ENCODE data around the gene SECTM1.
"Not testable (repeated sequence)": the region's sequence is repeated elsewhere in the genome, so short reads cannot be mapped to it uniquely, and the experiment has no call there.

The SECTM1 gene

DNA sequence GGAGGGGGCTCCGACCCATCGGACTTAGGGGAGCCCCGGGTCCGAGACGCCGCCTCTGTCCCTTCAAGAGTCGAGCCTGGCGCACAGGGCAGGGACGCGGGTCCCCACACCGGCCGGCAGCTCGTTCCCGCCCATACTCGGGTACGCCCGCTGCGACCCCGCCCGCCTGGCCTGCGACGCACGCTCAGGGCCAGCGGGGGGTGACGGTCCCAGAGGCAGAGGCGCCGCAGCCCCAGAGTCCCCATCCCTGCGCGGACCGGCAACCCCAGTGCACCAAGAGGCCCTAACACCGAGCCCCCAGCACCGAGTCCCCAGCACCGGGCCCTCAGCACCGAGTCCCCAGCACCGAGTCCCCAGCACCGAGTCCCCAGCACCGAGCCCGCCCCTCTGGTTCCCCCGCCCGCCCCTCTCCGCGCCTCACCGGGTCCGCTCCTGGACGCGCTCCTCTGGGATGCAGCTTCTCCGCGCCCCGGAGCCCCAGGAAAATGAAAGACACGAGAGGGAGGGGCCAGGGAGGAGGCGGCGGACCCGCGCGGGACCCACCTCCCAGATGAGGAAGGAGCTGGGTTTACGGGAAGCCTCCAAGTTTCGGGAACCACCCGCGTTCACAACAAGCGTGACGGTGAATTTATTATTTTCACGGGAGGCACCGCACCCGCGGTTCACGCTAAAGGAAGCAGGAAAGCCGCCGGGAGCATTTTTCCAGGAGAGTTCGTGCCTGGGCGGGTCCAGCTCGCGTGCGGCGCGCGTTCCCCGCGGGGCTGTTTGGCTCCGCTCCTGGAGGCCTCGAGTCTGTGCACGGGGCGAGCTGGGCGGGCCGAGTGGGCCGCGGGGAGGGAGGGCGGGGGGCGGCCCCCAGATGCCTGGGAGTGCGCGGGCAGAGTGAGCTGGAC is at the start of gene SECTM1:
Gene SECTM1 (minus strand): TSS at position 488 of the 893 bp plus-strand sequence. CDS start 6,526 bp downstream, outside the sequence.
- peak; percentile 83 for DNase-seq

DNA sequence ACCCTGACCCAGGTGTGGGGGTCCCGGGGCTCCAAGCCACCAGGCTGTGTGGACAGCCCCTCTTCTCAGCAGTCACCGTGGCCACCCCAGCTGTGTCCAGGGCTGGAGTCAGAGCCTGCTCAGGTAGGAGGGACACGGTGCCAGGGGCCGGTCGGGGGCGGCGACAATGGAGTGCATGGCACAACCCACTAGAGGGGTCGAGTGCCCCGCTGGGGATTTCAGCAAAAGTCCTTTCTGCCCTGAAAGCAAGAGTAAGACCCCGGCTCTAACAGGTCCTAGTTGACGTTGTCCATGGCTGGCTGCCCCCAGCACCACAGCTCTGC is 49.3 kb upstream of the SECTM1 start:
- no peak for DNase-seq

DNA sequence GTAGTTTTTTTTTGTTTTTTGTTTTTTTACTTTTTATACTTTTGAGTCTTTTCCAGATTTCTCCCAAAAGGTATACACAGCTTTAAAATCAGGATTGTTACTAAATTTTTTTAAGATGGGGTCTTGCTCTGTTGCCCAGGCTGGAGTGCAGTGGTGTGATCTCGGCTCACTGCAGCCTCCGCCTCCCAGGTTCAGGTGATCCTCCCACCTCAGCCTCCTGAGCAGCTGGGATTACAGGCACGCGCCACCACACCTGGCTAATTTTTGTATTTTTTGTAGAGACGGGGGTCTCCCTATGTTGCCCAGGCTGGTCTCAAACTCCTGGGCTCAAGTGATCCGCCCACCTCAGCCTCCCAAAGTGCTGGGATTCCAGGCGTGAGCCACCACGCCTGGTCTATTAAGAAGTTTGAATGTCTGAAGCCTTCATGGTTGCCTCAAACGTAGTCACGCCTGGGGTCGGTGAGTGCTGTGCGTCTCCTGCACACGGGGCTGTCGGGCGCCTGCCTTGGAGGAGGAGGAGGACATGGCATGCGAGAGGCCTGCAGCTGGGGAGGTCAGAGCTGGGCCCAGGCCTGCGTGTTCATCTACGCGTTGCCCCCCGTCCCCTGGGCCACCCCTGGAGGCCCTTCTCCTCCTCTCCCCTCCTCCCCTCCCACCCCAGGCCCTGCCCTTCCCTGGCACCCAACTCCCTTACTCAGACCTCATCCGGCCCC is 48.8 kb upstream of the SECTM1 start:
- DNase-seq: not testable (repeated sequence)

DNA sequence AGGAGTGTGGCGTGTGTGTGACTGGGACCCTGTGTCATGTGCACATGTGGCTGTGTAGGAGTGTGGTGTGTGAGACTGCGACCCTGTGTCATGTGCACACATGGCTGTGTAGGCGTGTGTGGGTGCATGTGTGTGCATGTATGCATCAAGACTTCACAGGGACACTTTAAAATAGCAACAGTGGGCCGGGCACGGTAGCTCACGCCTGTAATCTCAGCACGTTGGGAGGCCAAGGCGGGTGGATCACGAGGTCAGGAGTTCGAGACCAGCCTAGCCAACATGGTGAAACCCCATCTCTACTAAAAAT is 48.1 kb upstream of the SECTM1 start:
- DNase-seq: peak; percentile 3

DNA sequence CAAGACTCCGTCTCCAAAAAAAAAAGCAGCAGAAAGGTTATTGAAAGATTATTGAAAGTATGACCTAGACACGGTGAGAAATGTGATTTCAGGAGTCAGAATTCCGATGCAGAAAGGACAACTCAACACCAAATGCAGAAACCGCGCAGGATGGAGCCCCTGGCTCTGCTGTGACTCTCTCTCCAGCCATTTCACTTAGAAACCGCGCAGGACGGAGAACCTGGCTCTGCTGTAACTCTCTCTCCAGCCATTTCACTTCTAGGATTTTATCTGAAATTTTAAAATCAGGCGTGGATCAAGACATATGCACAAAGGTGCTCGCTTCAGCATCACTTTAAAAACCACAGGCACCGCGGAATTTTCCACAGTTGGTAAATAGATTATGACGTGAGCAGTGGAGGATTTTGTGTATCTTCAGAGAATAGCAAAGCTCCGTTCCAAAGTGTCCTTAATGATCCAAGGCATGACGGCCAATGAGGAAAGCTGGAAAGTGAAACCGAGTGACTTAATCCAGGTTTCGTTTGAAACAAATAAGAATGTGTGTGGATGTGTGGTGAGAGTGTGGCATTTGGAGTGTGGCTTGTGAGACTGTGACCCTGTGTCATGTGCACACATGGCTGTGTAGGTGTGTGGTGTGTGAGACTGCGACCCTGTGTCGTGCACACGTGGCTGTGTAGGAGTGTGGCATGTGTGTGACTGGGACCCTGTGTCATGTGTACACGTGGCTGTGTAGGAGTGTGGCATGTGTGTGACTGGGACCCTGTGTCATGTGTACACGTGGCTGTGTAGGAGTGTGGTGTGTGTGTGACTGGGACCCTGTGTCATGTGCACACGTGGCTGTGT is 47.5 kb upstream of the SECTM1 start:
- DNase-seq: no peak

DNA sequence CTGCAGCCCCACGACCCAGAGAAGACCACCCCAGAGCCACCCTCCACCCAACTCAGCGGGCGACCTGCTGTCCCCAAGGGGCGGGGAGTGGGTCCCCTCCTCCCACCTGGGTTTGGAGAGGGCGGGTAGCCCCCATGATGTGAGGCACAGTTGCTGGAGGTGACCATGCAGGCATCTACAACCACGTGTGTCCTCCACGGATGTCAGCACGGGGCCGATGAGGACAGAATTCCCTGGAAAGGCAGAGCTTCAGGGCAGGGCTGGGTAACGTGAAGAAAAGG is 45.1 kb upstream of the SECTM1 start:
- DNase-seq: no peak

DNA sequence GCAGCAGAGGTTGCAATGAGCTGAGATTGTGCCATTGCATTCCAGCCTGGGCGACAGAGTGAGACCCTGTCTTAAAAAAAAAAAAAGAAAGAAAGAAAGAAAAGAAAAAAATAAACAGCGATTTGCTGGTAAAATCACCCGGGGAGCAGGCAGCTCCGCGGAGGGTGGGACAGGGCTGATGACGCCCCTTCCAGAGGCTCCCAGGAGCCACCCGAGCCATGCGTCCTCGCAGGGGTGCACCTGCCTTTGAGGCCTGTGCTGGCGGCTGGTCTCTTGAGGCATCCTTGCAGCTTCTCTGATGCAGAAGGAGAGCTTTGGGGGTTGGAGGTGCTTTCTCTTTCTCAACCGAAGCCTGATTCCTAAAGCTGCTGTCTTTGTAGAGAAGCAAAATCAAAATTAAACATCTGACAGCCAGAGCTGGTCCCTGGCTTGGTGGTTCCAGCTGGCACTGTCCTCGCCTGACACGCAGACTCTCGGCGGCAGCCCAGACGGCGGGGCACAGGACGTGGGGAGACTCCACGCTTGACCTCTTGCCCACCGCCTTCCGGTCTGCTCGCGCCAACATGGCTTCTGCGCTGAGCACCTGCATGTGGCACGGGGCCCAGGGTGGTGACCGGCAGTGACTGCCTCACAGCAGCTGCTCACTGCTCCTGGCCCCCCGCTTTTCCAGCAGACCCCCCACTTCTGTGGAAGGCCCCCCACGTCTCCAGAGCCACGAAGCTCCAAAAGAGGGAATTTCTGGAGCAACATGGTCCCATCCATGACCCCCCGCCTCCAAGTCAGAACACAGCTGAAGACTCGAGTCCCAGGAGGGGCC is 44.6 kb upstream of the SECTM1 start:
- no peak for DNase-seq

DNA sequence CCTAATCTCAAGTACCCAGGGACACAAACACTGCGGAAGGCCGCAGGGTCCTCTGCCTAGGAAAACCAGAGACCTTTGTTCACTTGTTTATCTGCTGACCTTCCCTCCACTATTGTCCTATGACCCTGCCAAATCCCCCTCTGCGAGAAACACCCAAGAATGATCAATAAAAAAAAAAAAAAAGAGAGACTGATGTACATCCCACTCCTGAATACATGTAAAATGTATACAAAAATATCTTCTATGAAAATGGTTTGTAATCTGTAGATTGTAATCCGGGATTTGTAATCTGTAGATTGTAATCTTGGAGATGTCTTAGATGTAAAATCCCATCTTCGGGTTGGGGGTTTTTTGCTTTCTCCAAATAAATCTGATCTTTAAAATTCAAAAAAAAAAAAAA is 43.7 kb upstream of the SECTM1 start:
- not testable (repeated sequence) for DNase-seq

DNA sequence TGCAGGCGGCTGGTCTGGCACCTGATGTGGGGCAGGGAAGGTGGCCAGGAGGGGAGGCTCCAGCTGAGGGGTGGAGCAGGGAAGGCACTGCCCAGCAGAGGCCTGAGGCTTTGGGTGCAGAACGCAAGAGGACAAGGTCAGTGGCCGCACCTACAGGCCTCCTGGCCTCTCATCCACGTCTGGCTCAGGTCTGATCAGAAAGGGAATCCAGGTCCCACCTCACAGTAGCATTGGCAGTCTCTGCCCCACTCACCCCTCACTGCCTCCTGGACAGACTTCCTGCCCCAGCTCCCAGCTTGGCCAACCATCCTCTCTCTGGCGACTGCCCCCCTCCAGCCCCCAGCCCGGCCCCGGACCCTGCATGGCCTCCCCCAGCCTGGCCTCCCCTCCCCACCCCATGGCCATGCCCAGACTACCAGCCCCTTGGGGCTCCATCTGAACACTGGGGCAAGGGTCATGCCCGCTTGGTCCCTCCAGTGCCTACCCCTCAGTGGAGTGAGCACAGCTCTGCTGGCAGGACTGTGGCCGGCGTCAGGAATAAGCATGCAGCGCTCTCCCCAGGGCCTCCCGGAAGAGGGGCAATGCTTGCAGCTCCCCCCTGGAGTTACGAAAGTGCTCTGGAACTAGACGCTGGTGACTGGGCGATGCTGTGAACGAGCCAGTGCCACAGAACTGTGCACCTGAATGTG is 42.6 kb upstream of the SECTM1 start:
- DNase-seq: no peak

DNA sequence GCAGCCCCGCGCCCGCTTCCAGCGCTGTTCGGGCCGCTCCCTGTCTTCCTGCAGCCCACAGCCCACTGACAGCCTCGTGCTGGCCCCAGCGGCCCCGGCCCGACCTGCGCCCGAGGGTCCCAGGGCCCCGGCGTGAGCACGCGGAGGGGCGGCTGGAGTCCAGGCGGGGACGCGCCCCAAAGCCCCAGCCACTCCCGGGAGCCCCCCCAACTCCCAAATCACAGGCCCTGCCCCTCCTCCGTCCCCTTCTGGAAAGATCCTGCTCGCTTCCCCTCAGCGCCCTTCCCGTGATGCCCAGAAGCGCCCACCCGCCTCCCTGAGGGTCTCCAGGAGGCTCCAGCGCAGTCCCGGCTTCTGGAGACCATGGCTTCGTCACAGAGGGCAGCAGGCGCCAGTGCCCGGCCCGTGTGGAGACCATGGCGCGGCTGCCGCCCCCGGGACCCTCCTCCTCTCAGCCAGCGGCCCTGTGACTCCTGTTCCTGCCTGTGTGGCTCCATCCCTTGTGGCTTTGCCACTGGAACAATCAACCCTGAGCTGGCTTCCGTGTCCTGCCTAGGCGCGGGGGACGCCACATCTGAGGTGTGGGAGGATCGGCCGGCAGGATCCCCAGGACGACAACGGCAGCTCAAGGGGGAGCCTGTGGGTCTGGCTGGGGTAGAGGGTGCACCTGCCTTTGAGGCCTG is 41.9 kb upstream of the SECTM1 start:
- no peak for DNase-seq

DNA sequence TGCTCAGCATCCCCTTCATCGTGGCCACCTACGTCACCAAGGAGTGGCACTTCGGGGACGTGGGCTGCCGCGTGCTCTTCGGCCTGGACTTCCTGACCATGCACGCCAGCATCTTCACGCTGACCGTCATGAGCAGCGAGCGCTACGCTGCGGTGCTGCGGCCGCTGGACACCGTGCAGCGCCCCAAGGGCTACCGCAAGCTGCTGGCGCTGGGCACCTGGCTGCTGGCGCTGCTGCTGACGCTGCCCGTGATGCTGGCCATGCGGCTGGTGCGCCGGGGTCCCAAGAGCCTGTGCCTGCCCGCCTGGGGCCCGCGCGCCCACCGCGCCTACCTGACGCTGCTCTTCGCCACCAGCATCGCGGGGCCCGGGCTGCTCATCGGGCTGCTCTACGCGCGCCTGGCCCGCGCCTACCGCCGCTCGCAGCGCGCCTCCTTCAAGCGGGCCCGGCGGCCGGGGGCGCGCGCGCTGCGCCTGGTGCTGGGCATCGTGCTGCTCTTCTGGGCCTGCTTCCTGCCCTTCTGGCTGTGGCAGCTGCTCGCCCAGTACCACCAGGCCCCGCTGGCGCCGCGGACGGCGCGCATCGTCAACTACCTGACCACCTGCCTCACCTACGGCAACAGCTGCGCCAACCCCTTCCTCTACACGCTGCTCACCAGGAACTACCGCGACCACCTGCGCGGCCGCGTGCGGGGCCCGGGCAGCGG is 41.2 kb upstream of the SECTM1 start:
- DNase-seq: no peak

DNA sequence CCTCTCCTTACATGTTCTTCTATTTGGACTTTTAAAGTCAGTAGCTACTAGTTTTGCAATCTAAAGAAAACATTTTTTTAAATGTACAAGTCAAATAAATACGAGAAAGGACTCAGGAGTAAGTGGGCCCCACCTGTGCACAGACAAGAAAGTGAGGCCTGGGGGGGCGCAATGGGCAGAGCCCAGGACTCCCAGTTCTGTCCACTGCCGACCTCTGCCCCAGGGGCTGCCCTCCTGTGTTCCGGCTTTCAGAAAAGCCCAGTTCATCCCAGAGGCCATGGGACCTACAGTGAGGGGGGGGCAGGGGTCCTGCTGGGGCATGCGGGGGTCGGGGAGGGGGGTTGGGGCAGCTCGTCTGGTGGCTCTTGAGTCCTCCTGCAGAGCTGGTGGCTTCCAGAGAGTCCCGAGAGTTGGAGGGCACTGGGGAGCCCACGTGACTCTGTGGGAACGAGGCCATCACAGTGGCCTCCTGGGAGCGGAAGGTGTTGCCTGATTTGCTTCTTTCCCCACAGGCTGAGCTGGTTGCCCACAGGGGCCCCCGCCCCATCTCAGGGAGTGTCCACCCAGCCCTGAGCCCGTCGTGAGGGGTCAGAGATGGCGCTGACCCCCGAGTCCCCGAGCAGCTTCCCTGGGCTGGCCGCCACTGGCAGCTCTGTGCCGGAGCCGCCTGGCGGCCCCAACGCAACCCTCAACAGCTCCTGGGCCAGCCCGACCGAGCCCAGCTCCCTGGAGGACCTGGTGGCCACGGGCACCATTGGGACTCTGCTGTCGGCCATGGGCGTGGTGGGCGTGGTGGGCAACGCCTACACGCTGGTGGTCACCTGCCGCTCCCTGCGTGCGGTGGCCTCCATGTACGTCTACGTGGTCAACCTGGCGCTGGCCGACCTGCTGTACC is 40.4 kb upstream of the SECTM1 start:
- no peak for DNase-seq

DNA sequence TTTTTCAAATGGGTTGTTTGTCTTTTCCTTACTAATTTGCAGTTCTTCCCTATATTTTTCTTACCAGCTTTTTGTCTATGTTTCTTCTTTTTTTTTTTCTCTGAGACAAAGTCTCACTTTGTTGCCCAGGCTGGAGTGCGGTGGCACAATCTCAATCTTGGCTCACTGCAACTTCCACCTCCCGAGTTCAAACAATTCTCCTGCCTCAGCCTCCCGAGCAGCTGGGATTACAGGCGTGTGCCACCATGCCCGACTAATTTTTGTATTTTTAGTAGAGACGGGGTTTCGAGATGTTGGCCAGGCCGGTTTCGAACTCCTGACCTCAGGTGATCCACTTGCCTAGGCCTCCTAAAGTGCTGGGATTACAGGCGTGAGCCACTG is 39.5 kb upstream of the SECTM1 start:
- DNase-seq: not testable (repeated sequence)

DNA sequence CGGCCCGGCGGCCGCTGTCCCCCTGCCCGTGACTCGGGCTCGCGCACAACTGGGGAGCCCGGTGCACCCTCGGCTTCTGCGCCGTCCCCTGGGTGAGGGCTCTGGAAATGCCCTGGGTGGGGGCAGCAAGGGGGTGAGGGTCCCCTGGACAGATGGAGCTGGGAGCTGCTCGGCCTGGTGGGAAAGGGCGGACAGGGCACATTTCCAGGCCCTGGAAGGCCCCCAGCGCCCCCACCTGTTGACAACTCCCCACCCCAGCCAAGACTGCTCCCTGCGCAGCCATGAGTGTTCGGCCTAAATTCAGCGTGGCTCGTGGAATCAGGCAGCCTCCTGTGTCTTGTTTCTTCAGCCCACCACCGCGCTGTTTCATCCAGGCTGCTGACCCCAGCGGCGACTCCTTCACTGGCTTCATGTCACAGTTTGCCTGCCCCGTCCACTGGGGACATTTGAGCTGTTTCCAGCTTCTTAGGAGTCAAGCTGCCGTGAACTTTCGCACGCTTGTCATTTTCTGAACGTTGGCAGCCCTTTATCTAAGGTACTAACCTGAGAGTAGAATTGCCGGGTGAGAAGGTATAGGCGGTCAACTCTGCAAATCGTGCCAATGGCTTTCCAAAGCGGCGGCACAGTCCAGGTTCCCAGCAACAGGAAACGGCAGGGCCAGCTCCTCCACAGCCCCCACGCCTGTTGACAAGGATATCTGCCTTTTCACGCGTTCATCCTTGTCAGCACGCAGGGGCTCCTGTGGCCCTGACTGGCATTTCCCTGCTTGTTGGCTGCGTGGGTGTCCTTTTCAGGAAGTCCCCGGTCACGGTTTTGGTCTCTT is 38.9 kb upstream of the SECTM1 start:
- no peak for DNase-seq

DNA sequence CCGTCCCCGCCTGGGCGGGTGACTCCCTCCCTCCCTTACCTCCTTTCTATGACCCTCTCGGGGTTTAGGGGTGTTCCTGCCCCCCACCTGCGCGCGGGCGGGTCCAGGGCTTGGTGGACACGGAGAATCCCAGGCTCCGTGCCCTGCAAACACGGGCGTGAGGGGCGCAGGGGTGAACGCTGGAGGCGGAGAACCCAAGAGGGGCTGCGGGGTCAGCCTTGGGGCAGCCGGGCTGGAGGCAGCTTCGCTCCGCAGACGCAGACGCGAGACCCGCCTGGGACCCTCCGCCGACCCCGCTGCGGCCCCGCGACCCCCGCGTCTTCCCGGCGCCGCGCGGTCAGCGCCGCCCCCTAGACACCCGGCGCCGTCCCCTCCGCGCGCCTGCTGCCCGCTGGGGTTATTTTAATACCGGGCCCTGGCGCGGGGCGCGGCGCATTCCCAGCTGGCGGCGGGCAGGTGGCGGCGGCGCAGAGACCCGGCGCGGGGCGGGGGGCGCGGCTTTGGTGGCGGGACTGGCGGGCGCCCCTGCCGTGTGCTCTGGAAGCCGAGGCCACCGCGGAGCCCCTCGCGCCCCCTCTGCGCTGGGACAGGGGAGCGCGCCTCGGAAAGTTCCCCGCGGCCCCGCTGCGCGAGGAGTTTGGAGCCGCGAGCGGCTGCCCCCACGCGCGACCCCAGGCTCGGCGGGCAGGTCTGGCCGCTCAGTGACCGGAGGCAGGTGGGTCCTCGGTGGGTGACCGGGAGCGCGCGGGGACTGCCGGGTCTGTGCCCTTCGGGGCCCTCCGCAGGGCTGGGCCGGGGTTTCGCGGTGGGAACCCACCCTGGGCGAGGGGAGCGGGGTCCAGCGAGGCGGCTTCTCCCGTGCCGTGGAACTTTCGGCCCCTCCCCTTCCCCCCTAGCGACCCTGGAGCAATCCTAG is 38.0 kb upstream of the SECTM1 start, which contains the start of gene UTS2R:
Gene UTS2R (plus strand): TSS at position 433 of the 916 bp plus-strand sequence. CDS start 2,560 bp downstream, outside the sequence.
- DNase-seq: no peak

DNA sequence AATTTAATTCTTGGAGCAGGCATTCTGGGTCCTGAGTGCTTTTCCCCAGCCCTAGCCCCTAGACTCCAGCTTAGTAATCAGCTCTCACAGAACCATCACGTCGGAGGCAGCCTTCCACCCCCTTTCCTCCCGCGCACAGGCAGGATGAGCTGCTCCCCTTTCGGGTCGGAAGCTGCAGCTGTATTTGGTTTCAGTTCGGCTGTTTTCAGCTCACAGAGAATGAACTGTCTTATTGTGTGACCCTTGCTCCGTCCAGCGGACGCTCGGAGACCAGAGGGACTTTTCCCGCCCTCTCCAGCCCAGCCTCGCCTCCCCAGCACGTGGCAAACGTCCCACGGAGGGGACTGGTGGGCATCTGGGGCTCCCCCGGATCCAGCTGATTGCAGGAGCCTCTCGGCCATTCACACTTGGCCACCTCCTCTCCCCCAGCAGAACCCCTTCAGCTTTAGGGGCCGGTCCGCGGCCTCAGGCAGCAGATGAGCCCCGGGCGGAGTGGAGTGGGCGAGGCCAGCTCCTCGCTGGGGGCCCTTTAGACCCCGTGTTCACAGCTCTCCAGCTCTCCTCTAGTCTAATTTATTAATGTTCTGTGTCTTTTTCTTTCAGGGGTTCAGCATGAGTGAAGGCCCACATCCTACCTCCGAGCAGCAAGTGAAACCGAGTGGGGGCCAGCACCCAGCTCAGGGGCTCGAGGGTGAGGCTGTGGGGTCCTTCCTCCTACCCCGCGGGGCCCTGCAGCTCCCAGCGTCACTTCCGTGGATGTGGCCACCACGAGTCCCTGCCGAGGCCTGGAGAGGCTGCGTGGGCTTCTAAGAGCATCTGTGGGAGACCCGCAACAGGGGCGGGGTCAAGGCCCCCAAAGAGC is 37.1 kb upstream of the SECTM1 start:
- no peak for DNase-seq

DNA sequence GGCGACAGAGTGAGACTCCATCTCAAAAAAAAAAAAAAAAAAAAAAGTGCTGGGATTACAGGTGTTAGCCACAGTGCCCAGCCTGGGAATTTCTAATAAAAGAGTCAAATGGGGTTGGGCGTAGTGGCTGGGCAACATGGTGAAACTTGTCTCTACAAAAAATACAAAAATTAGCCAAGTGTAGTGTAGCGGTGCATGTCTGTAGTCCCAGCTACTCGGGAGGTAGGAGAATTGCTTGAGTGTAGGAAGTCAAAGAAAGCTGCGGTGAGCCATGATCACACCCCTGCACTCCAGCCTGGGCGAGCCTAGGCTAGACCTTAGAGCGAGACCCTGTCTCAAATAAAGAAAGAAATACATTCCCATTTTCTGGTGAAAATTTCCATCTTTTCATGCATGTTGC is 35.6 kb upstream of the SECTM1 start:
- DNase-seq: no peak

Measured in left hindlimb (tissue), 1 donor.